ENCODE data around the gene MAP1B. TPM values are rescaled to one million over a fixed set of nuclear protein-coding genes. Genes with fewer than 3 reads are reported as not detected.

Gene MAP1B
- total RNA-seq, 1 donor from 2014 or later = 0.36 TPM

- intact Hi-C loops (cut with micrococcal nuclease) = no loop called here
These were observed 114.3 kb downstream of the MAP1B start for GRCh38 chr5:72221541-72221940.

- intact Hi-C loops (cut with micrococcal nuclease) = no loop called here
These were observed 115.2 kb downstream of the MAP1B start for GRCh38 chr5:72222521-72222920.

GRCh38 chr5:72223371-72223770, 116.1 kb downstream of the MAP1B start:
- intact Hi-C loops (cut with micrococcal nuclease) = no loop called here

- intact Hi-C loops (cut with micrococcal nuclease) = no loop called here
These were observed 117.7 kb downstream of the MAP1B start for GRCh38 chr5:72224946-72225463.

- intact Hi-C loops (cut with micrococcal nuclease) = no loop called here
These were observed 118.5 kb downstream of the MAP1B start for GRCh38 chr5:72225741-72226140.

GRCh38 chr5:72226950-72227349, 119.7 kb downstream of the MAP1B start:
- intact Hi-C loops (cut with micrococcal nuclease) = no loop called here

GRCh38 chr5:72228960-72229359, 121.7 kb downstream of the MAP1B start:
- intact Hi-C loops (cut with micrococcal nuclease) = no loop called here

- intact Hi-C loops (cut with micrococcal nuclease) = loop anchor here (1.0 to 5.0 kb wide), 2 partner anchors 35 to 93 kb away; no protein-coding TSS in a partner anchor
These were observed 124.9 kb downstream of the MAP1B start for GRCh38 chr5:72231991-72232703.

- intact Hi-C loops (cut with micrococcal nuclease) = loop anchor here (1.0 to 5.0 kb wide), 2 partner anchors 34 to 94 kb away; no protein-coding TSS in a partner anchor
These were observed 125.6 kb downstream of the MAP1B start for GRCh38 chr5:72232838-72233237.

- intact Hi-C loops (cut with micrococcal nuclease) = loop anchor here (2.0 to 5.0 kb wide), 2 partner anchors 33 to 75 kb away; no protein-coding TSS in a partner anchor
These were observed 126.6 kb downstream of the MAP1B start for GRCh38 chr5:72233835-72234234.

- intact Hi-C loops (cut with micrococcal nuclease) = loop anchor here (2.0 to 5.0 kb wide), 2 partner anchors 33 to 75 kb away; no protein-coding TSS in a partner anchor
These were observed 127.0 kb downstream of the MAP1B start for GRCh38 chr5:72234265-72234700.

- intact Hi-C loops (cut with micrococcal nuclease) = loop anchor here (2.0 to 5.0 kb wide), 2 partner anchors 32 to 74 kb away; no protein-coding TSS in a partner anchor
These were observed 127.6 kb downstream of the MAP1B start for GRCh38 chr5:72234868-72235267.

- intact Hi-C loops (cut with micrococcal nuclease) = loop anchor here (2.0 kb wide), 1 partner anchor 73 kb away; no protein-coding TSS in a partner anchor
These were observed 128.4 kb downstream of the MAP1B start for GRCh38 chr5:72235725-72236124.

- intact Hi-C loops (cut with micrococcal nuclease) = no loop called here
These were observed 130.1 kb downstream of the MAP1B start for GRCh38 chr5:72237415-72237814.

GRCh38 chr5:72237879-72238278, 130.6 kb downstream of the MAP1B start:
- intact Hi-C loops (cut with micrococcal nuclease) = no loop called here

GRCh38 chr5:72238712-72239445, 131.6 kb downstream of the MAP1B start:
- intact Hi-C loops (cut with micrococcal nuclease) = no loop called here

GRCh38 chr5:72241346-72242003, 134.2 kb downstream of the MAP1B start:
- intact Hi-C loops (cut with micrococcal nuclease) = no loop called here

GRCh38 chr5:72242796-72243475, 135.7 kb downstream of the MAP1B start:
- intact Hi-C loops (cut with micrococcal nuclease) = no loop called here

GRCh38 chr5:72243706-72244105, 136.4 kb downstream of the MAP1B start:
- intact Hi-C loops (cut with micrococcal nuclease) = no loop called here

- intact Hi-C loops (cut with micrococcal nuclease) = no loop called here
These were observed 137.6 kb downstream of the MAP1B start for GRCh38 chr5:72244862-72245371.

GRCh38 chr5:72245546-72245945, 138.3 kb downstream of the MAP1B start:
- intact Hi-C loops (cut with micrococcal nuclease) = no loop called here

Data from T-helper 2 cell treated with Interferon-gamma antibody and Interleukin-4, amounts not matched to agents 100 ng/mL and 5 ng/mL, for 36 hours (primary cell).